K562 (cell line): ENCODE data around the gene GTF2H4. TPM values are rescaled to one million over a fixed set of nuclear protein-coding genes. Genes with fewer than 3 reads are reported as not detected.

Experiments
- ATAC-seq: fragments of 200-7000 bp; cut with Tn5 transposase; 3 replicates; pipeline ENCODE4 v1.9.1; 2020; ENCODE audit warnings: moderate library complexity
- BruUV-seq: library from RNA; stranded (reverse); fragments of 400-500 nt; replicated peaks from 2 replicates; lab custom pipeline; 2021; lab: Mats Ljungman, UMichigan
- CTCF ChIA-PET: fragments of 300-600 bp; formaldehyde crosslinking; extraction: SDS; loops from one replicate; lab custom pipeline; 2021; ENCODE audit warnings: low intra/inter-chr PET ratio; lab: Yijun Ruan, JAX
- POLR2A ChIA-PET: fragments of 300-600, 350-650 bp; sonication (Branson Sonifier 250); formaldehyde crosslinking; extraction: SDS; loops from one replicate; lab custom pipeline; 2021; ENCODE audit warnings: antibody characterized with exemption, inconsistent platforms; lab: Yijun Ruan, JAX
- DNase-seq, 4 experiments: peaks; one replicate each; pipeline versions ENCODE4 v3.0.0 to v3.0.0-alpha.2; 2011 to 2018; ENCODE audit warnings: low spot score in 3 of 4, mixed read lengths in 3 of 4; ENCODE audit errors: extremely low read depth in 1 of 4
- FAIRE-seq: peaks from 2 replicates; lab custom pipeline; 2011; peaks lifted over from hg19 to GRCh38; lab: Jason Lieb, UNC
- H2AFZ ChIP-seq: 2 replicates; pipeline ENCODE4 v1.6.0; 2011; ENCODE audit warnings: low read depth, low read length, control low read depth, inconsistent platforms
- H3K27ac ChIP-seq: fragments of 200-600 bp; 3 replicates; pipeline ENCODE4 v1.8.0; 2011; ENCODE audit warnings: low read depth, mild to moderate bottlenecking, control low read depth, inconsistent platforms, low read length, moderate library complexity, mixed read lengths; ENCODE audit errors: extremely low read depth
- H3K27me3 ChIP-seq, 2 experiments: fragments of 300-600 bp in 1 of 2; 2 replicates in 1 of 2; 3 replicates in 1 of 2; pipeline versions ENCODE4 v1.6.0 to v1.8.0; 2011; ENCODE audit warnings: inconsistent platforms in 2 of 2, low read length in 2 of 2, mild to moderate bottlenecking in 1 of 2, mixed read lengths in 1 of 2, moderate library complexity in 1 of 2; ENCODE audit not compliant: control insufficient read depth in 2 of 2, insufficient read depth in 2 of 2
- H3K36me3 ChIP-seq: fragments of 300-600 bp; 3 replicates; pipeline ENCODE4 v1.8.0; 2011; ENCODE audit warnings: mild to moderate bottlenecking, low read length, inconsistent platforms; ENCODE audit not compliant: control insufficient read depth, insufficient read depth
- H3K4me1 ChIP-seq, 2 experiments: fragments of 200-600 bp in 1 of 2; replicated peaks in 1 of 2; 2 replicates in 1 of 2; 3 replicates in 1 of 2; pipeline versions ENCODE4 v1.5.1 to v1.8.0; 2011; ENCODE audit warnings: inconsistent platforms in 2 of 2, low read length in 2 of 2, mild to moderate bottlenecking in 1 of 2, mixed read lengths in 1 of 2, moderate library complexity in 1 of 2; ENCODE audit not compliant: control insufficient read depth in 2 of 2, insufficient read depth in 2 of 2
- H3K4me2 ChIP-seq: 2 replicates; pipeline ENCODE4 v1.6.1; 2011; ENCODE audit warnings: low read length, control low read depth, inconsistent platforms, mixed read lengths; ENCODE audit not compliant: insufficient read depth
- H3K4me3 ChIP-seq: fragments of 200-600 bp; sonication (generic), shearing (Covaris generic); 2 replicates; pipeline ENCODE4 v1.5.1; 2016; ENCODE audit warnings: control low read depth, inconsistent platforms
- H3K79me2 ChIP-seq: fragments of 200-600 bp; 3 replicates; pipeline ENCODE4 v1.8.0; 2011; ENCODE audit warnings: low read length, inconsistent platforms; ENCODE audit not compliant: control insufficient read depth, insufficient read depth
- H3K9ac ChIP-seq, 2 experiments: 2 replicates each; pipeline versions ENCODE4 v1.6.0 to v1.6.1; 2011; ENCODE audit warnings: low read depth in 2 of 2, low read length in 2 of 2, control low read depth in 1 of 2, inconsistent platforms in 1 of 2, mild to moderate bottlenecking in 1 of 2, mixed read lengths in 1 of 2; ENCODE audit not compliant: insufficient read depth in 1 of 2
- H3K9me1 ChIP-seq: one replicate; pipeline ENCODE4 v1.6.0; 2011; ENCODE audit warnings: inconsistent platforms, mild to moderate bottlenecking, low read length, moderate library complexity; ENCODE audit not compliant: control insufficient read depth, insufficient read depth
- H3K9me3 ChIP-seq: replicated peaks from 2 replicates; pipeline ENCODE4 v1.5.1; 2011; ENCODE audit warnings: low read depth, low read length, inconsistent platforms; ENCODE audit not compliant: control insufficient read depth, insufficient read depth
- H4K20me1 ChIP-seq: replicated peaks from 2 replicates; pipeline ENCODE4 v1.6.1; 2011; ENCODE audit warnings: low read length, inconsistent platforms, mixed read lengths; ENCODE audit not compliant: control insufficient read depth, insufficient read depth
- DMBX1 ChIP-seq: fragments of 250-450 bp; sonication (Bioruptor Pico); IDR thresholded peaks from 2 replicates; pipeline ENCODE4 v1.8.0; 2022; ENCODE audit warnings: inconsistent platforms, mild to moderate bottlenecking, moderate library complexity, borderline replicate concordance
- DNMT1 ChIP-seq: fragments of 450-650 bp; IDR thresholded peaks from 2 replicates; pipeline ENCODE4 v1.6.1; 2016; ENCODE audit warnings: antibody characterized with exemption, mild to moderate bottlenecking
- RFX1 ChIP-seq: fragments of 450-650 bp; IDR thresholded peaks from 2 replicates; pipeline ENCODE4 v1.6.1; 2016; ENCODE audit warnings: mild to moderate bottlenecking, moderate library complexity
- SREBF2 ChIP-seq: sonication (generic); formaldehyde crosslinking; IDR thresholded peaks from 2 replicates; pipeline ENCODE4 v1.4.0; 2020; ENCODE audit warnings: mild to moderate bottlenecking, missing genetic modification reagents
- ZNF121 ChIP-seq: sonication (generic); formaldehyde crosslinking; conservative IDR thresholded peaks from 2 replicates; pipeline ENCODE4 v1.8.0; 2022; ENCODE audit warnings: missing genetic modification reagents
- ZNF23 ChIP-seq: fragments of 250-450 bp; sonication (Bioruptor Pico); IDR thresholded peaks from 2 replicates; pipeline ENCODE4 v1.4.0; 2020; ENCODE audit warnings: mild to moderate bottlenecking
- WGBS: fragments of 100-300 bp; shearing (Covaris generic); methylation state at CpG from one replicate; pipeline ENCODE4 v1.1.6; 2016; ENCODE audit warnings: low coverage, mixed read lengths; ENCODE audit not compliant: insufficient coverage; ENCODE audit errors: missing lambda C conversion rate; 5-methylcytosine and 5-hydroxymethylcytosine counted together
- in situ Hi-C: fragments of 300-500 bp; cut with MboI; formaldehyde crosslinking; loops from 4 replicates; pipeline ENCODE4 v1.15.0; 2018; ENCODE audit warnings: inconsistent platforms, mixed read lengths
- intact Hi-C: fragments of 100-400 bp; cut with micrococcal nuclease; formaldehyde crosslinking; loops from 2 replicates; pipeline ENCODE4 v1.14.2; 2022
- polyA plus RNA-seq, 8 experiments: library from polyadenylated mRNA; depleted of rRNA in 4 of 8; stranded (reverse) in 5 of 8; unstranded in 3 of 8; fragments of >200 nt; fragmentation: Nextera tagmentation in 2 of 8; fragmentation: Illumina TruSeq in 1 of 8; extraction: Ambion mirVana in 2 of 8; extraction: Trizol in 1 of 8; gene quantifications; 2 replicates each; pipeline versions ENCODE4 v1.2.1 to v1.2.3, GENCODE V29; 2011 to 2014; ENCODE audit warnings: inconsistent platforms in 1 of 8, missing spikeins in 1 of 8
- total RNA-seq, 7 experiments: library from RNA; depleted of rRNA in 6 of 7; stranded (reverse); fragments of >200 nt in 6 of 7; fragmentation: Illumina TruSeq in 2 of 7; extraction: Trizol in 2 of 7; gene quantifications; 2 replicates each; pipeline versions ENCODE4 v1.2.1 to v1.2.3, GENCODE V29; 2011 to 2021; ENCODE audit warnings: low replicate concordance in 1 of 7
- TF ChIP-seq, protein P1 (sequence below): IDR thresholded peaks from 2 replicates; pipeline ENCODE4 v1.6.1; 2016; ENCODE audit warnings: missing genetic modification characterization, missing compliant biosample characterization

The GTF2H4 gene
- total and polyA plus RNA-seq, 9 of the 15 experiments (the other 6 are each of a cell fraction or from before 2014, with no cell fraction given), result 3.6 to 86.1 (median 39.6) TPM

DNA sequence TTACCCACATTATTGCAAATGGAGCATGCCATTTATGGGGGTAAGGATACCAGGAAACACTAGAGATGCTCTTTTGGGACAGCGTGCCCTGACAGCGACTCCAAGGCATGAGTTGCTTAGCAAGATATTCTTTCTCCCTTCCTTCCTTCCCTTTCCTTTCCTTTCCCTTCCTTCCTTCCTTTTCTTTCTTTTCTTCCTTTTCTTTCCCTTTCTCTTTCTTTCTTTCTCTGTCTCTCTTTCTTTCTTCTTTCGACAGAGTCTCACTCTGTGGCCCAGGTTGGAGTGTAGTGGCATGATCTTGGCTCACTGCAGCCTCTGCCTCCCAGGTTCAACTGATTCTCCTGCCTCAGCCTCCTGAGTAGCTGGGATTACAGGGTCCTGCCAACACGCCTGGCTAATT lies 36.0 kb downstream of the GTF2H4 start:
- Histone ChIP-seq H3K9ac (no peak overlapping the region), H3K27ac (no peak overlapping the region), H3K9me3 (no peaks in the 10 kb centered on the region), H3K4me2 (no peak overlapping the region), H3K79me2 (no peaks in the 10 kb centered on the region), H2AFZ (no peak overlapping the region), H3K27me3 (peaks cover 29 to 74% of the 10 kb centered on the region in 2 experiments), H3K9me1 (no peaks in the 10 kb centered on the region), H3K4me1 (peaks cover 8 to 11% of the 10 kb centered on the region in 2 experiments), H4K20me1 (peaks cover 12% of the 10 kb centered on the region; the same call in 1 of the 2 replicates), H3K36me3 (no peaks in the 10 kb centered on the region), H3K4me3 (no peak overlapping the region)
- TF ChIP-seq RFX1 (no peak), ZNF23 (no peak)
- TF ChIP-seq, protein P1, sequence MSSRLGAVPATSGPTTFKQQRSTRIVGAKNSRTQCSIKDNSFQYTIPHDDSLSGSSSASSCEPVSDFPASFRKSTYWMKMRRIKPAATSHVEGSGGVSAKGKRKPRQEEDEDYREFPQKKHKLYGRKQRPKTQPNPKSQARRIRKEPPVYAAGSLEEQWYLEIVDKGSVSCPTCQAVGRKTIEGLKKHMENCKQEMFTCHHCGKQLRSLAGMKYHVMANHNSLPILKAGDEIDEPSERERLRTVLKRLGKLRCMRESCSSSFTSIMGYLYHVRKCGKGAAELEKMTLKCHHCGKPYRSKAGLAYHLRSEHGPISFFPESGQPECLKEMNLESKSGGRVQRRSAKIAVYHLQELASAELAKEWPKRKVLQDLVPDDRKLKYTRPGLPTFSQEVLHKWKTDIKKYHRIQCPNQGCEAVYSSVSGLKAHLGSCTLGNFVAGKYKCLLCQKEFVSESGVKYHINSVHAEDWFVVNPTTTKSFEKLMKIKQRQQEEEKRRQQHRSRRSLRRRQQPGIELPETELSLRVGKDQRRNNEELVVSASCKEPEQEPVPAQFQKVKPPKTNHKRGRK (tag), result peak; percentile 63; the same call in 1 of the 2 replicates
- POLR2A ChIA-PET, result interaction anchor here (1.4 kb wide), 1 partner anchor 12 kb away, joined by 5 read pairs; no protein-coding TSS in a partner anchor
- ATAC-seq, result no peak
- in situ Hi-C loops, result no loop called here
- CTCF ChIA-PET, result no interaction called here
- FAIRE-seq, result no peak
- 2% methylated on average over 4 of the region's 4 CpGs for WGBS
- BruUV-seq, result no TSS peak
- intact Hi-C loops, result loop anchor here (5.0 kb wide), 1 partner anchor 98 kb away; no protein-coding TSS in a partner anchor
- DNase-seq, result no peak

DNA sequence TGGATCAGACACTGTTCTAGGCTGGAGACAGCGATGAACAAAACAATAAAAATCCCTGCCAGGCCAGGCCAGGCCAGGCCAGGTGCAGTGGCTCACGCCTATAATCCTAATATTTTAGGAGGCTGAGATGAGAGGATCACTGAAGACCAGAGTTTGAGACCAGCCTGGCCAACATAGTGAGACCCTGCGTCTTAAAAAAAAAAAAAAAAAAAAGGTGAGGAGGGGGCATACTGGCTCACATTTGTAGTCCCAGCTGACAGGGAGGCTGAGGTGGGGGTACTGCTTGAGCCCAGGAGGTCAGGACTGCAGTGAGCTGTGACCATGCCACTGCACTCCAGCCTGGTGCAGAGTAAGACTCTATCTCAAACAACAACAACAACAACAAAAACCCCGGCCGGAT lies 37.3 kb downstream of the GTF2H4 start:
- Histone ChIP-seq H3K4me1 (peaks cover 8% of the 10 kb centered on the region in 2 experiments), H3K4me3 (no peak overlapping the region), H3K9ac (no peak overlapping the region), H3K36me3 (no peaks in the 10 kb centered on the region), H2AFZ (no peak overlapping the region), H3K4me2 (no peak overlapping the region), H3K27ac (no peak overlapping the region), H3K9me3 (no peaks in the 10 kb centered on the region), H3K27me3 (peaks cover 24 to 65% of the 10 kb centered on the region in 2 experiments), H3K79me2 (no peaks in the 10 kb centered on the region), H4K20me1 (peaks cover 5% of the 10 kb centered on the region; the same call in 1 of the 2 replicates), H3K9me1 (no peaks in the 10 kb centered on the region)
- BruUV-seq, result no TSS peak
- WGBS, result 2% methylated on average over 4 of the region's 5 CpGs
- no peak for FAIRE-seq
- intact Hi-C loops (no loop called here), in situ Hi-C loops (no loop called here)
- POLR2A ChIA-PET, result interaction anchor here (0.7 to 1.2 kb wide), 3 partner anchors 9 to 193 kb away, joined by 3 to 5 read pairs (median 3); no protein-coding TSS in a partner anchor
- TF ChIP-seq SREBF2 (CRISPR knock-in tag), result no peak
- no peak for TF ChIP-seq DNMT1
- peak; percentile 80 for TF ChIP-seq ZNF121 (CRISPR knock-in tag)
- TF ChIP-seq DMBX1 (CRISPR knock-in tag), result no peak
- ATAC-seq, result no peak
- CTCF ChIA-PET, result no interaction called here
- no peak for DNase-seq
